HL-60/S4 treated with retinoic acid at 250 ng/mL for 4 days and 3 days (cell line): ENCODE results near the gene GOLIM4.
"Not testable (repeated sequence)": the region's sequence is repeated elsewhere in the genome, so short reads cannot be mapped to it uniquely, and the experiment has no call there.

Source experiments
- in situ Hi-C: fragments of 300-500 bp; cut with MboI; formaldehyde crosslinking; loops from 2 replicates; pipeline ENCODE4 v1.7.0; 2022; ENCODE audit warnings: low sequenced_read_pairs

Gene GOLIM4

GRCh38 chr3:168080022-168080421 lies 15.7 kb downstream of the GOLIM4 start:
- in situ Hi-C loops: no loop called here

DNA sequence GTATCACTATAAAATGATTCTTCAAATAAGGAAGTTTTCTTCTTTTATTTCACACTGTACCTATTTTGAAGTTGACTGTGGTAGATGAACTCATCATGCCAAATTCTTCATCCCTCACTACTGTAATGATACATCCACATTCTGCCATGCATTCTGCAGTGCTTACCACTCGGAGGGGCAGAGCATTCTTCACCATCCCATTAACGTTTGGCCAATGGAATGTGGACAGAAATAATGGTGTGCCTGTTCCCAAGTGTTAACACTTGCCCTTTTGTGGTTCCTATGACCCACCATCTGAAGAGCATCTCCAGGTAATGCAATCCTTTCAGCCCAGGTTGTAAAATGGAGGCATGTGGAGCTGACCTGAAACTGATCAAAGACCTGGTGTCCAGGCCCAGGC lies 18.6 kb downstream of the GOLIM4 start:
- in situ Hi-C loops: no loop called here

DNA sequence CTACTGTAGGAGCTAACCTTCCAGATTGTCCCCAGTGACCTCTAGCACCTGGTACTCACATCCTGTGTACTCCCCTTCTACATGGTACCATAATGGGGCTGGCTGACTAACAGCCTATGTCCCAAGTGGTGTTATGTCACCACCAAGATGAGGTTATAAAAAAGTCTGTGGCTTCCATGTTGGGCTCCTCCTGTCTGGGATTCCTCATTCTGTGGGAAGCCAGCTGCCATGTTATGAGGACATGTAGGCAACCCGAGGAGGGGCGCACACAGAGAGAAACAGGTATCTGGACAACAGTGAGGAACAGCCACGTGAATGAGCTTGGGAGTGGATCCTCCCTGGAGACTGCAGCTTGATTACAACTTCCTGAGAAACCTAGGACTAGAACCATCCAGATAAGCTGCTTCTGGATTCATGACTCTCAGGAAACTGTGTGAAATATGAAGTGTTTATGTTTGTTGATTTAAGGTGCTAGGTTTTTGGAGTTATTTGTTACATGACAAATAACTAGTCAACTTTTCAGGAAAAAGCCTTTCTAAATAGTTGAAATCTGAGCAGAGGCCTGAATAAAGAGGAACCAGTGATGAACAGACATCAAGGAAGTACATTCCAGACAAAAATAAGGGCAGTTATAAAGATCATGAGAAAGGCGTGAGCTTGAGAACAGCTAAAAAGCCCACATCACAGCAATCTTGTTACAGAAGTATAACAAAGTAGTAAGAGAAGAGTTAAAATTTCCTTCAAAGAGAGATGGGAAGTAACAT lies 21.7 kb downstream of the GOLIM4 start:
- in situ Hi-C loops: no loop called here

DNA sequence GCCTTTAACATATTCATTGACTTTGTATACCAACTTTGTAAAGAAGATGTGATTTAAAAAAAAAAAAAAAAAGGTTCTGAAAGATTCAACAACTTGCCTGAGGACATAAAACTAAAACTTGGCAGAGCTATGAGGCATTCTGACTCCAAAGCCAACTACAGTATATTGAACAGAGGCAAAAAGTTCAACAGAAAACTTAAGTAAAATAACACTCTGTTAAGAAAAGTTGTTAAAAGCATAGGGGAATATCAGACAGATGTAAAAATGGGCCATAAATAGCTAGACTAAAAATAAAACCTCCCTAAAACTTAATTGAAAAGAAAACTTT lies 23.4 kb downstream of the GOLIM4 start:
- in situ Hi-C loops: no loop called here

GRCh38 chr3:168071591-168072322 lies 24.0 kb downstream of the GOLIM4 start:
- in situ Hi-C loops: no loop called here

GRCh38 chr3:168070919-168071318 lies 24.8 kb downstream of the GOLIM4 start:
- in situ Hi-C loops: no loop called here

DNA sequence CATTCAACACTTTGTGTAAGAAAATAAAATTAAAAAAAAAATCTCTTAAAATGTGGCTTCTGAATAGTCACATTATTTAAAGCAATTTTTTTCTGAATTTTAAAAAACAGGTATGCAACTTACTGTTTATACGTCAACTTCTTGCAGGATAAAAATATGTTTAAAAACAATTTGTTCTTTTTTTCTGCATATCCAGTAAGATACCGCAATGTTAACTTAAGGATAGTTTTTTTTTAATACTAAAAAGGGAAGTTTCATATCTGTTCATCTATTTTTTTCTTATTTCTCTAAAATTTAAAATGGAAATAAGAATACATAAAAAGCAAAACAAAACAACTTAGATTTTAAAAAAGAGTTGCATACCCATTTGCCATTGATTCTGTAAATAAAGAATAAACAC lies 27.4 kb downstream of the GOLIM4 start:
- in situ Hi-C loops: no loop called here

GRCh38 chr3:168066882-168067281 lies 28.8 kb downstream of the GOLIM4 start:
- in situ Hi-C loops: no loop called here

GRCh38 chr3:168065569-168065968 lies 30.2 kb downstream of the GOLIM4 start:
- in situ Hi-C loops: no loop called here

DNA sequence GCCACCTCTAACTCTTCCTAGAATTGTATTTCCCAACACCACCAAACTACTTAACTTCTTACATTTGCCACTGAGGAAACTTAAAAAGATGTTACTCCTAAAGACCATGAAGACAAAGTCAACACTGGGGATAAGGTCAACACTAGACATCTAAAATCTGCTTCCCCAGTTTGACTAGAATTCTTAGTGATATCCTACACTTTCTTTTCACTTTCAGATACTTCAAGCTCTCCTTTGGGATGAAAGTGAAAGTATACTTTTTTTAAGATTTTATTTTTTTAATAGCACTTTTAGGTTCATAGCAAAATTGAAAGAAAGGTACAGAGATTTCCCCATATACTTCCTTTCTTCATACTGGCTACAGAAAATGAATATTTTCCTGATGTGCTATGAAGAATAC lies 32.6 kb downstream of the GOLIM4 start:
- in situ Hi-C loops: no loop called here

DNA sequence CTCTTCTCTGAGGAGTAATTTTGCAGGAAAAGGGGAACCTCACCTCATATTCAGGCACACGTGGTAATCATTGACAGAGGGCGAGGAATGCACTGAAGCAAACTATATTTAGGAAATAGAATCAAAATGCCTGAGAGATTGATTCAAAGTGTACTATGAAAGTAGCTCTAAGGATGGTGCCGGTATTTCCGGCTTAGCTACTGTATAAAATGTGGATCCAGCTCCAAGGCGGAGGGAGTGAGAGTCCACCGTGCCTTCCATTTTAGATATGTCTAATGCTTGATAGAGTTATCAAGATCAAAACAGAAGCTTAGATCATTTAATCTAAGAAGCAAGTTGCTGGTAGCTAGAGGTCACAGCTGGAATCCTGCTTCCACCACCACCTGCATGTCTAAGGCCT lies 33.0 kb downstream of the GOLIM4 start:
- in situ Hi-C loops: no loop called here

DNA sequence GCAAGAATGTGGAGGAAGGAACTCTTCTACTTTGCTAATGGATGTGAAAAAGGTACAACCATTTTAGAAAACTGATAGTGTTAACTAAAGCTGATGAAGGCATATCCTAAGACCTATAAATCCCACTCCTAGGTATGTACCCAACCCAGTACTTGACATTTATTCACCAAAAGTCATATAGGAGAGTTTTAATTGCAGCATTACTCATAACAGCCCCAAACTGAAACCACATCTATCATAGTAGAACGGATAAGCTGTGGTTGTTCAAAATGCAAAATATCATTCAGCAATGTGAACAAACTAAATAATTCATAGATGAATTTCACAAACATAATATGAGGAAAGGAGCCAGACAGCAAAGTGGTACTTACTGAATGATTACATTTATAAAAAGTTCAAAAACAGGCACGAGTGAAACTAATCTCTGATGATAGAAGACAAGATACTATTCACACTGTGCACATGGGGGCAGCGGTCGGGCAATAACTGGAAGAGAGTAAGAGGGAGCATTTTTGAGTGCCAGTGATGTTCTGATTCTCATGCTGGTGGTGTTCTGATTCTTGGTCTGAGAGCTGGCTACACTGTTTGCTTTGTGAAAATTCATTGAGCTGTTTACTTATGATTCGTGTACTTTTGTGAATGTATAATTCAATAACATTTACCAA lies 34.3 kb downstream of the GOLIM4 start:
- in situ Hi-C loops: no loop called here

DNA sequence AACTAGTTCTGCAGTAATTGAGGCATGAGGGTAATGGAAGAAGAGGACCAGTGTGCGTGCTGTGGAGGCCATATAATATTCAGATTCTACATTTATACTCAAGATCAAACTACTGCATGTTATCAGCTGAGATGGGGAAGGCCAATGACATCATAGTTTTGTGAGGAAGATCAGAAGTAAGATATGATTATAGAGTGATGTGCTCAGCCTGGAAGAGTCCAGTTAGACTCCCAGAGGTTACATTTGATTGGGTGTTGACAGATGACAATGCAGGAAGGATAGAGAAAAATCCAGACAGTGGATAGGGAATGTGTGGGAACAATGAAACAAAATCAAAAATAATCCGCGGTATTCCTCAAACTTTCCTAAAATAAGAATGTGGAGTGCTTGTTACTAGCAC lies 35.4 kb downstream of the GOLIM4 start:
- in situ Hi-C loops: no loop called here

- in situ Hi-C loops: no loop called here
These were observed 37.2 kb downstream of the GOLIM4 start for GRCh38 chr3:168058481-168058880.

DNA sequence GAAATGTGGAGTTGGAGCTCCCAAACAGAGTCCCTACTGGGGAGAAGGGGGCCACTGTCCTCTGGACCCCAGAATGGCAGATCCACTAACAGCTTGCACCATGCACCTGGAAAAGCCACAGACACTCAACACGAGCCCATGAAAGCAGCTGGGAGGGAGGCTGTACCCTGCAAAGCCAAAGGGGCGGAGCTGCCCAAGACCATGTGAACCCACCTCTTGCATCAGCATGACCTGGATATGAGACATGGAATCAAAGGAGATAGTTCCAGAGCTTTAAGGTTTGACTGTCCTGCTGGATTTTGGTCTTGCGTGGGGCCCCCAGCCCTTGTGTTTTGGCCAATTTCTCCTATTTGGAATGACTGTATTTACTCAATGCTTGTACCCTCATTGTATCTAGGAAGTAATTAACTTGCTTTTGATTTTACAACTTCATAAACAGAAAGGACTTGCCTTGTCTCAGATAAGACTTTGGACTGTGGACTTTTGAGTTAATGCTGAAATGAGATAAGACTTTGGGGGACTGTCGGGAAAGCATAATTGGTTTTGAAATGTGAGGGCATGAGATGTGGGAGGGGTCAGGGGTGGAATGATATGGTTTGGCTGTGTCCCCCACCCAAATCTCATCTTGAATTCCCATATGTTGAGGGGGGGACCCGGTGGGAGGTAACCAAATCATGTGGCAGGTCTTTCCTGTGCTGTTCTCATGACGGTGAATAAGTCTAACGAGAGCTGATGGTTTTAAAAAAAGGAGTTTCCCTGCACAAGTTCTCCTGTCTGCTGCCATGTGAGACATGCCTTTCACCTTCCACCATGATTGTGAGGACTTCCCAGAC lies 39.1 kb downstream of the GOLIM4 start:
- in situ Hi-C loops: not testable (repeated sequence)

DNA sequence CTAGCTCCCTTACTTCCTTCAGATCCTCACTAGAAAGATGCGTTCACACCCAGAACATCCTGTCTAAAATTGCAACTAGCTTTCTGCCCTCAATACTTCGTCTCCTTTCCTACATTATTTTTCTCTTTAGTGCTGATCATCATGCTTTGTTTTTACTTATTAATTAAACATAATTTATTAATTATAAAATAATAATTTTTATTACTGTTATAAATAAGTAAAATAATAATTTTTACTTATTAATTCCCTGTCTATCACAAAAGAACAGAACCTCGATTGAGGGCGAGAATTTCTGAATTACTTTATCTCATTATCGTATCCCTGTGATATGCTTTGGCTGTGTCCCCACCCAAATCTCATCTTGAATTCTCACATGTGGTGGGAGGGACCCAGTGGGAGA lies 41.3 kb downstream of the GOLIM4 start:
- in situ Hi-C loops: no loop called here

GRCh38 chr3:168053115-168053514 lies 42.6 kb downstream of the GOLIM4 start:
- in situ Hi-C loops: no loop called here

- in situ Hi-C loops: no loop called here
These were observed 43.2 kb downstream of the GOLIM4 start for GRCh38 chr3:168052515-168052914.

GRCh38 chr3:168051531-168052471 lies 43.9 kb downstream of the GOLIM4 start:
- in situ Hi-C loops: no loop called here

GRCh38 chr3:168051070-168051469 lies 44.7 kb downstream of the GOLIM4 start:
- in situ Hi-C loops: no loop called here
